Lung (tissue), 12 donors: ENCODE measurements around the gene SAFB. TPM values are rescaled to one million over a fixed set of nuclear protein-coding genes. Genes with fewer than 3 reads are reported as not detected.
"Not testable (repeated sequence)": the region's sequence is repeated elsewhere in the genome, so short reads cannot be mapped to it uniquely, and the experiment has no call there.

Experiments
- ATAC-seq: fragments of 200-7000 bp; cut with Tn5 transposase; one replicate; pipeline ENCODE4 v1.9.1; 2020; ENCODE audit warnings: moderate number of reproducible peaks; ENCODE audit not compliant: insufficient read depth, low FRiP score
- DNase-seq, 3 donors: peaks; one replicate each; pipeline ENCODE4 v3.0.0-alpha.2; 2013 to 2017
- H3K27ac ChIP-seq, 2 donors: one replicate each; pipeline ENCODE4 v1.5.1; 2013; ENCODE audit warnings: mild to moderate bottlenecking in 2 of 2, moderate library complexity in 2 of 2, control low read depth in 1 of 2, inconsistent platforms in 1 of 2, low read depth in 1 of 2, low read length in 1 of 2
- H3K27me3 ChIP-seq, 3 donors: one replicate each; pipeline ENCODE4 v1.5.1; 2013; ENCODE audit warnings: low read length in 2 of 3; ENCODE audit not compliant: control insufficient read depth in 3 of 3, insufficient read depth in 3 of 3
- H3K36me3 ChIP-seq, 4 donors: one replicate each; pipeline ENCODE4 v1.5.1; 2013; ENCODE audit warnings: low read length in 4 of 4, mild to moderate bottlenecking in 1 of 4, moderate library complexity in 1 of 4; ENCODE audit not compliant: control insufficient read depth in 4 of 4, insufficient read depth in 4 of 4
- H3K4me1 ChIP-seq, 5 donors: one replicate each; pipeline ENCODE4 v1.5.1; 2013; ENCODE audit warnings: low read length in 5 of 5, mild to moderate bottlenecking in 2 of 5, moderate library complexity in 1 of 5; ENCODE audit not compliant: control insufficient read depth in 5 of 5, insufficient read depth in 5 of 5
- H3K4me3 ChIP-seq: one replicate; pipeline ENCODE4 v1.5.1; 2013; ENCODE audit warnings: mild to moderate bottlenecking, control low read depth, moderate library complexity
- H3K9ac ChIP-seq, 2 donors: one replicate each; pipeline ENCODE4 v1.5.1; 2013; ENCODE audit warnings: low read length in 2 of 2, control low read depth in 1 of 2; ENCODE audit not compliant: insufficient read depth in 1 of 2
- H3K9me3 ChIP-seq, 4 donors: one replicate each; pipeline ENCODE4 v1.5.1; 2013; ENCODE audit warnings: low read length in 3 of 4, mild to moderate bottlenecking in 1 of 4, moderate library complexity in 1 of 4; ENCODE audit not compliant: control insufficient read depth in 4 of 4, insufficient read depth in 3 of 4
- WGBS, 2 donors: extraction: QIAGEN DNeasy Blood & Tissue Kit; methylation state at CpG; one replicate each; pipeline ENCODE4 v1.1.7; 2013; 5-methylcytosine and 5-hydroxymethylcytosine counted together
- polyA plus RNA-seq, 2 donors: library from polyadenylated mRNA; stranded (reverse); fragments of 200-250 nt; gene quantifications; one replicate each; pipeline ENCODE4 v1.2.1, GENCODE V29; 2013
- total RNA-seq, 2 donors: library from RNA; depleted of rRNA in 1 of 2; stranded (reverse); fragments of >200 nt in 1 of 2; gene quantifications; one replicate each; pipeline ENCODE4 v1.2.1, GENCODE V29; 2014 to 2021
- TF ChIP-seq, protein P1 (sequence below): IDR thresholded peaks from 2 replicates; pipeline ENCODE4 v1.5.1; 2012; ENCODE audit warnings: mild to moderate bottlenecking; ENCODE audit errors: control extremely low read depth, extremely low read depth
- donor health status: control.
- donor health status: control.
- donor health status: Bipolar disorder and iron deficiency.
- donor health status: healthy.
- donor health status: DM: yes; HTN: yes; CAD: no.

The SAFB gene
- total and polyA plus RNA-seq, 4 donors: 59.5 to 130 (median 77.7) TPM

DNA sequence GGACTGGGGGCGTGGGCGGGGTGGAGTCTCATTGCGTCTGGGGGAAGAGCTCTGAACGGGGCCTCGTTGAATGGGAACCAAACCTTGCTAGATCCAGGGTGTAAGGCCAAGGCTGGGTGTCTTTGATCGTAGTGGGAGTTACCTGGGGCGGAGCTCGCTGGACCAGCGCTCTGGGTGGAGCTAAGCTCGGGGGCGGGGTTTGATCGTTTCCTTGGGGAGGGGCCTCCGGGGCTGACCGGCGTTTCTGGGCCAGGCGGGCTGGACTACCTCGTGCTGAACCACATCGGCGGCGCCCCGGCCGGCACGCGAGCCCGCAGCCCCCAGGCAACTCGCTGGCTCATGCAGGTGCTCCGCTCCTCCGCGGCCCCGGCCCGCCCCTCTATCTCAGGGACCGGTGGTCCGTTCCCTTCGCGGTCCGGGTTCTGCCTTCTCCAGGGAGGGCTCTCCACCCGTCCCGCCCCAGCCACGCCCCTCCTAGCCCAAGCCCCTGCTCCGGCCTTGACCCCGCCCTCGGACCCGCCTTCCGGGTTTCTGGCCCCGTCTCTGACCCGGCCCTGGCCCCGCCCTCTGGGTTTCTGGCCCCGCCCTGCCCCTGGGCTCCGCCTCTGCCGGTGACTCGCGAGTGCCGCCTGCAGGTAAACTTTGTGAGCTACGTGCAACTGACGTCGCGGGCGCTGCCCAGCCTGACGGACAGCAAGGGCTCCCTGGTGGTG, 63.9 kb downstream of the SAFB start:
- no peak overlapping the region for H3K9ac ChIP-seq

DNA sequence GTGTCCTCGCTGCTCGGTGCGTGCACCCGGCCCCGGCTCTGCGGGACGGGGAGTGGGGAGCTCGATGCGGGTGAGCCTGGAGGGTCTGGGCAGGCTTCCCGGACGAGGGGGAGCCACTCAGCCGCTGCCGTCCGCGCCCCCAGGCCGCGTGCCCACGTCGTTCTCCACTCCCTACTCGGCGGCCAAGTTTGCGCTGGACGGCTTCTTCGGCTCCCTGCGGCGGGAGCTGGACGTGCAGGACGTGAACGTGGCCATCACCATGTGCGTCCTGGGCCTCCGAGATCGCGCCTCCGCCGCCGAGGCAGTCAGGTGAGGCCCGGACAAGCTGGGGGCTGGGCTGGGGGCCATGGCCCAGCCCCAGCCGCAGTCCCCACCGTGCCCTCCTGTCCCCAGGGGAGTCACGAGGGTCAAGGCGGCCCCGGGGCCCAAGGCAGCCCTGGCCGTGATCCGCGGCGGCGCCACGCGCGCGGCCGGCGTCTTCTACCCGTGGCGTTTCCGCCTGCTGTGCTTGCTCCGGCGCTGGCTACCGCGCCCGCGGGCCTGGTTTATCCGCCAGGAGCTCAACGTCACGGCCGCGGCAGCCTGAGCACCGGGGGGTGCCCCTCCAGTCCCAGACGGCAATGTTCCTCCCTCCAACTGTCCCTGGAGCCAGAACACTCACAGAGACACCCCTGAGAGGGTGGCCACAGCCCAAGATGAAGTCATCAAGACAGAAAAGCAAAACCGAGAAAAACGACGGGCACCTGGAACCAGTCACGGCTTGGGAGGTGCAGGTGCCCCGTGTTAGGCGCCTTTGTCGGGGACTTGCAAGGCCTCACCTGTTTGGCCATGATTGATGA, 64.7 kb downstream of the SAFB start:
- H3K4me3 ChIP-seq: peak overlapping the region; percentile 24
- H3K36me3 ChIP-seq: peaks cover 0 to 14% (median 6%) of the 10 kb centered on the region in 4 donors
- TF ChIP-seq, protein P1, sequence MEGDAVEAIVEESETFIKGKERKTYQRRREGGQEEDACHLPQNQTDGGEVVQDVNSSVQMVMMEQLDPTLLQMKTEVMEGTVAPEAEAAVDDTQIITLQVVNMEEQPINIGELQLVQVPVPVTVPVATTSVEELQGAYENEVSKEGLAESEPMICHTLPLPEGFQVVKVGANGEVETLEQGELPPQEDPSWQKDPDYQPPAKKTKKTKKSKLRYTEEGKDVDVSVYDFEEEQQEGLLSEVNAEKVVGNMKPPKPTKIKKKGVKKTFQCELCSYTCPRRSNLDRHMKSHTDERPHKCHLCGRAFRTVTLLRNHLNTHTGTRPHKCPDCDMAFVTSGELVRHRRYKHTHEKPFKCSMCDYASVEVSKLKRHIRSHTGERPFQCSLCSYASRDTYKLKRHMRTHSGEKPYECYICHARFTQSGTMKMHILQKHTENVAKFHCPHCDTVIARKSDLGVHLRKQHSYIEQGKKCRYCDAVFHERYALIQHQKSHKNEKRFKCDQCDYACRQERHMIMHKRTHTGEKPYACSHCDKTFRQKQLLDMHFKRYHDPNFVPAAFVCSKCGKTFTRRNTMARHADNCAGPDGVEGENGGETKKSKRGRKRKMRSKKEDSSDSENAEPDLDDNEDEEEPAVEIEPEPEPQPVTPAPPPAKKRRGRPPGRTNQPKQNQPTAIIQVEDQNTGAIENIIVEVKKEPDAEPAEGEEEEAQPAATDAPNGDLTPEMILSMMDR: no peak
- DNase-seq (no peak), ATAC-seq (no peak)
- peaks cover 0 to 12% (median 3%) of the 10 kb centered on the region in 5 donors for H3K4me1 ChIP-seq
- no peak overlapping the region for H3K9ac ChIP-seq
- 53 to 58% methylated on average over 73 to 76 of the region's 76 CpGs for WGBS, 2 donors
- peak overlapping the region in 1 of 2 donors; percentile 59 for H3K27ac ChIP-seq
- no peaks in the 10 kb centered on the region for H3K9me3 ChIP-seq
- no peaks in the 10 kb centered on the region for H3K27me3 ChIP-seq

More for the DNA sequence above, 63.9 kb downstream of the SAFB start:
- TF ChIP-seq, protein P1: peak; percentile 85
- Histone ChIP-seq H3K36me3 (peaks cover 0 to 7% (median 2%) of the 10 kb centered on the region in 4 donors), H3K27me3 (no peaks in the 10 kb centered on the region), H3K9me3 (no peaks in the 10 kb centered on the region), H3K27ac (peak overlapping the region; percentile 67 to 88), H3K4me3 (peak overlapping the region; percentile 53), H3K4me1 (peaks cover 0 to 5% (median 0%) of the 10 kb centered on the region in 5 donors)
- DNase-seq (peak; percentile 87 to 95 (median 89)), ATAC-seq (peak; percentile 82)
- WGBS, 2 donors: 1% methylated on average over 52 to 59 of the region's 59 CpGs

GRCh38 chr19:5688262-5688881, 65.5 kb downstream of the SAFB start:
- not testable (repeated sequence) for H3K27me3 ChIP-seq, H3K4me3 ChIP-seq, H3K9me3 ChIP-seq, ATAC-seq, H3K9ac ChIP-seq, H3K27ac ChIP-seq, DNase-seq
- Histone ChIP-seq H3K36me3 (peaks cover 1 to 19% (median 10%) of the 10 kb centered on the region in 4 donors), H3K4me1 (peaks cover 0 to 12% (median 3%) of the 10 kb centered on the region in 5 donors)
- 95 to 96% methylated on average over 13 of the region's 13 CpGs for WGBS, 2 donors
